Adrenal gland (tissue), 12 donors: ENCODE measurements around the gene BTLA. TPM values are rescaled to one million over a fixed set of nuclear protein-coding genes. Genes with fewer than 3 reads are reported as not detected.

Experiments used
- DNase-seq, 7 donors: peaks; one replicate each; pipeline ENCODE4 v3.0.0-alpha.2; 2019 to 2020
- H3K27ac ChIP-seq, 5 donors: fragments of 200-600 bp; sonication (generic) in 4 of 5; 1 replicate in 3 of 5; 2 replicates in 2 of 5; pipeline versions ENCODE4 v1.5.1 to v1.8.0; 2016 to 2020; ENCODE audit warnings: mild to moderate bottlenecking in 1 of 5
- H3K27me3 ChIP-seq: fragments of 200-600 bp; 2 replicates; pipeline ENCODE4 v1.8.0; 2021
- H3K36me3 ChIP-seq, 2 donors: fragments of 200-600 bp; replicated peaks in 1 of 2; 1 replicate in 1 of 2; 2 replicates in 1 of 2; pipeline versions ENCODE4 v1.5.1 to v1.8.0; 2018 to 2022
- H3K4me1 ChIP-seq, 2 donors: fragments of 200-600 bp; replicated peaks in 1 of 2; 1 replicate in 1 of 2; 2 replicates in 1 of 2; pipeline versions ENCODE4 v1.5.1 to v1.8.0; 2018 to 2021
- H3K4me3 ChIP-seq, 4 donors: fragments of 200-600 bp; sonication (generic) in 3 of 4; one replicate each; pipeline ENCODE4 v1.5.1; 2016 to 2018
- H3K9me3 ChIP-seq, 3 donors: fragments of 200-600 bp; sonication (generic) in 1 of 3; replicated peaks in 1 of 3; 1 replicate in 2 of 3; 2 replicates in 1 of 3; pipeline versions ENCODE4 v1.5.1 to v1.8.0; 2016 to 2021
- POLR2A ChIP-seq, 2 donors: fragments of 450-650 bp; IDR thresholded peaks; one replicate each; pipeline ENCODE4 v1.6.1; 2017; ENCODE audit warnings: antibody characterized with exemption in 2 of 2, mild to moderate bottlenecking in 2 of 2, moderate library complexity in 1 of 2
- WGBS, 4 donors: extraction: QIAGEN DNeasy Blood & Tissue Kit in 2 of 4; methylation state at CpG; one replicate each; pipeline versions ENCODE4 v1.1.5 to v1.1.7; 2013 to 2017; 5-methylcytosine and 5-hydroxymethylcytosine counted together
- intact Hi-C, 2 donors: fragments of 100-400 bp; cut with DNase I; formaldehyde crosslinking; loops; one replicate each; pipeline versions ENCODE4 v1.14.1 to v1.15.0; 2022 to 2023
- polyA plus RNA-seq, 3 donors: library from polyadenylated mRNA; stranded (reverse); fragments of 200-250 nt in 2 of 3; fragments of 350-450 nt in 1 of 3; fragmentation: Illumina TruSeq in 1 of 3; extraction: RNeasy Lipid Tissue Mini Kit (QIAGEN cat#74804) in 1 of 3; gene quantifications; one replicate each; pipeline ENCODE4 v1.2.3, GENCODE V29; 2013 to 2014
- total RNA-seq, 9 donors: library from RNA; depleted of rRNA in 4 of 9; stranded (reverse); fragments of >200 nt in 4 of 9; fragments of 120-200 nt in 1 of 9; fragmentation: NEBNext Ultra II Directional in 1 of 9; extraction: Animal tissue kit (Norgen Biotek cat#: 25700) in 1 of 9; gene quantifications; one replicate each; pipeline versions ENCODE4 v1.1.0 to v1.2.4, GENCODE V29; 2013 to 2023
- TF ChIP-seq, protein P1 (sequence below), 6 experiments: fragments of 450-650 bp in 4 of 6; fragments of 200-600 bp in 2 of 6; sonication (generic) in 1 of 6; IDR thresholded peaks; 1 replicate in 5 of 6; 2 replicates in 1 of 6; pipeline versions ENCODE4 v1.5.1 to v1.8.0; 2016 to 2021; ENCODE audit warnings: antibody characterized with exemption in 6 of 6, mild to moderate bottlenecking in 2 of 6, moderate library complexity in 1 of 6
- donor health status: healthy with polysubstance abuse.
- donor health status: Bipolar disorder and iron deficiency.
- donor health status: DM: yes; HTN: yes; CAD: no.
- donor health status: DM: no; HTN: no; CAD: no.
- donor health status: DM: no; HTN: no; CAD: no.
- donor health status: DM: yes; HTN: yes; CAD: no.

The BTLA gene
- total and polyA plus RNA-seq, 12 donors = 0.13 to 0.47 (median 0.22) TPM; not detected in 4

DNA sequence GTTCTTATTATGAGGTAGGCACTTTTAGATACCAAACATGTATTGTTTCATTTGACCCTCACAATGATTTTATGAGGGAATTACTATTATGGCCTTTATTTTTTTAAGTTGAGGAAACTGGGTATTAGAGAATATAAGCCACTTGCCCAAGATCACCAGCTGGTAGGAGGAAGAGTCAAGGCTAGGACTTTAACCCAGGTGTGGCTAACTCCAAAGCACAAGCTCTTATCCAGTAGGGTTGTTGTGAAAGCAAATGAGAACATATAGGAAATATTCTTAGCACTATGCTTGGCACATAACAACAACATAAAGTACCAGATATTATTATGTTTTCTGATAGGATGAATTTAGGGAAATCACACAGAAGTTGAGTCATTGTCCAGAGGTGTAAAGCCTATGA, 7.9 kb downstream of the BTLA start:
- no peak for TF ChIP-seq POLR2A (IDR thresholded peaks at IDR 0.05)
- TF ChIP-seq, protein P1, sequence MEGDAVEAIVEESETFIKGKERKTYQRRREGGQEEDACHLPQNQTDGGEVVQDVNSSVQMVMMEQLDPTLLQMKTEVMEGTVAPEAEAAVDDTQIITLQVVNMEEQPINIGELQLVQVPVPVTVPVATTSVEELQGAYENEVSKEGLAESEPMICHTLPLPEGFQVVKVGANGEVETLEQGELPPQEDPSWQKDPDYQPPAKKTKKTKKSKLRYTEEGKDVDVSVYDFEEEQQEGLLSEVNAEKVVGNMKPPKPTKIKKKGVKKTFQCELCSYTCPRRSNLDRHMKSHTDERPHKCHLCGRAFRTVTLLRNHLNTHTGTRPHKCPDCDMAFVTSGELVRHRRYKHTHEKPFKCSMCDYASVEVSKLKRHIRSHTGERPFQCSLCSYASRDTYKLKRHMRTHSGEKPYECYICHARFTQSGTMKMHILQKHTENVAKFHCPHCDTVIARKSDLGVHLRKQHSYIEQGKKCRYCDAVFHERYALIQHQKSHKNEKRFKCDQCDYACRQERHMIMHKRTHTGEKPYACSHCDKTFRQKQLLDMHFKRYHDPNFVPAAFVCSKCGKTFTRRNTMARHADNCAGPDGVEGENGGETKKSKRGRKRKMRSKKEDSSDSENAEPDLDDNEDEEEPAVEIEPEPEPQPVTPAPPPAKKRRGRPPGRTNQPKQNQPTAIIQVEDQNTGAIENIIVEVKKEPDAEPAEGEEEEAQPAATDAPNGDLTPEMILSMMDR (IDR thresholded peaks at IDR 0.05) = no peak
- intact Hi-C loops = no loop called here
- Histone ChIP-seq H3K27me3 (no peaks in the 10 kb centered on the region), H3K4me1 (no peaks in the 10 kb centered on the region), H3K4me3 (no peak overlapping the region), H3K27ac (no peak overlapping the region), H3K9me3 (no peaks in the 10 kb centered on the region), H3K36me3 (no peaks in the 10 kb centered on the region)
- DNase-seq = no peak

DNA sequence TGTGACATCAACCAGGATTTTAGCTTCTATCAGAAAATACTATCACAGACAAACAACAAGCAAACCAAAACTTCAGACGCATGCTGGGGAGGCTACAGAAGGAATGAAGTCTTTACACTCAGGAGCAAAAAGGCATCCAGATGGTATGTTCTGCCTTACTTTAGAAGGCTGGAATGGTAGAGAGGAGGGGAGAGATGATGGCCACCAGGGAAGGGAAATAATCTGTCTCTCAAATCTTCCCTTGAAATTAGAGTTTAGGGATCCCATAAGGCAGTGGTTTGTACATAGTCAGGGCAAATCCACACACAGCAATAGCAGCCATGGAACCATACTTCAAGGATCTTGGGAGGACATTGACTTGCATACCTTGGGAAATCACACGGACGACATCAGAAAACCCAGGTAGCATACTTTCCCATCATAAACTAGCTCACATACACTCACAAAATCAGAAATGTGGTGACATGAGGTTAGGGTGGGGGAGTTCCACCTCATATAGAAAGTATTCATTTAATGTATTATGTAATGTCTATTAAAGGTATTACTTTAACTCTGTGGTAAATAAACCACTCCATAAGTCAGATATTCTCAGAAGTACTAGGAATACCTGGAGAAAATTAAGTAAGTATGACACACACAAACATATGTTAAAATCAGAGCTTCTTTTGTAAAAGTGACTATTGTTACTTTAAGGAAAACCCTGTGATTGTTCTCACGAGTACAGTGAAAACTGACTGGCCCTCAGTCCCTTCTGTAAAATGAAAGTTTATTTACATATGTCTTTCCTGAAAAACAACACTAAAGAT, 9.4 kb downstream of the BTLA start:
- Histone ChIP-seq H3K27me3 (no peaks in the 10 kb centered on the region), H3K4me3 (no peak overlapping the region), H3K9me3 (no peaks in the 10 kb centered on the region), H3K36me3 (no peaks in the 10 kb centered on the region), H3K4me1 (no peaks in the 10 kb centered on the region), H3K27ac (no peak overlapping the region)
- 65 to 86% (median 82%) methylated on average over 4 of the region's 4 CpGs for WGBS, 4 donors
- TF ChIP-seq POLR2A (IDR thresholded peaks at IDR 0.05) = no peak
- TF ChIP-seq, protein P1 (IDR thresholded peaks at IDR 0.05) = no peak
- intact Hi-C loops = no loop called here
- no peak for DNase-seq

DNA sequence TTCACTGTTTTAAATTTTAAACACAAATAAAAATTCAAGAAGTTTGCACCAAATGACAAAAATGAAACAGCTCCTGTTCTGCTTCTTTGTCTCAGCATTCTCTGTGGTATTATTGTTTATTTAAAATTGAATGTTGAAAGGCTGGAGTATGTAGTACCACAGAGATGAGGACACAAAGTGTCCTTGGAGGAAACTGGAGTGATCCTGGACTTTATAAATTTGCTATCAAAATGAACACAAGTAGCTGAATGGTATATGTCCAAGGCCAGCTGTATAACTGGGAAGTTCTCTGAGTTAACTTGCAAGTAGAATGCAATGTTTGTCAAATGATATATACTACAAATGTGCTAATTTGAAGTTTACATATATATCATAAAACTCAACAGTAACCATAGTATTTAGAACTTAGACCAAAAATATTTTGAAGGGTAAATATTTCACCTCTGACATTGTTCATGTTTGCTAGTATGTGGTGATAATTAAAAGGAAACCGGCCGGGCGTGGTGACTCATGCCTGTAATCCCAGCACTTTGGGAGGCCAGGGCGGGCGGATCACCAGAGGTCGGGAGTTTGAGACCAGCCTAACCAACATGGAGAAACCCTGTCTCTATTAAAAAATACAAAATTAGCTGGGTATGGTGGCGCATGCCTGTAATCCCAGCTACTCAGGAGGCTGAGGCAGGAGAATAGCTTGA, 12.3 kb downstream of the BTLA start:
- Histone ChIP-seq H3K4me1 (no peaks in the 10 kb centered on the region), H3K36me3 (no peaks in the 10 kb centered on the region), H3K9me3 (no peaks in the 10 kb centered on the region), H3K4me3 (no peak overlapping the region), H3K27ac (no peak overlapping the region), H3K27me3 (no peaks in the 10 kb centered on the region)
- intact Hi-C loops = no loop called here
- no peak for DNase-seq
- TF ChIP-seq POLR2A (IDR thresholded peaks at IDR 0.05) = no peak
- TF ChIP-seq, protein P1 (IDR thresholded peaks at IDR 0.05) = no peak
- WGBS, 4 donors = 82 to 92% (median 87%) methylated on average over 7 of the region's 7 CpGs

- Histone ChIP-seq H3K27ac (no peak overlapping the region), H3K4me1 (no peaks in the 10 kb centered on the region), H3K36me3 (no peaks in the 10 kb centered on the region), H3K27me3 (no peaks in the 10 kb centered on the region), H3K4me3 (no peak overlapping the region), H3K9me3 (no peaks in the 10 kb centered on the region)
- WGBS, 4 donors = 83 to 94% (median 91%) methylated on average over 4 of the region's 4 CpGs
- intact Hi-C loops = no loop called here
- no peak for DNase-seq
- TF ChIP-seq, protein P1 (IDR thresholded peaks at IDR 0.05) = no peak
- TF ChIP-seq POLR2A (IDR thresholded peaks at IDR 0.05) = no peak
These were observed 14.9 kb downstream of the BTLA start for GRCh38 chr3:112484352-112484751.
